Activated CD4-positive, alpha-beta T cell treated with anti-CD3 and anti-CD28 coated beads for 1 hour (primary cell): ENCODE results near the gene THEM4.
"Not testable (repeated sequence)": the region's sequence is repeated elsewhere in the genome, so short reads cannot be mapped to it uniquely, and the experiment has no call there.

Experiments used
- DNase-seq: peaks from one replicate; pipeline ENCODE4 v3.0.0-alpha.2; 2020

Gene THEM4

GRCh38 chr1:151892190-151892589 lies 17.1 kb downstream of the THEM4 start:
- DNase-seq = no peak

DNA sequence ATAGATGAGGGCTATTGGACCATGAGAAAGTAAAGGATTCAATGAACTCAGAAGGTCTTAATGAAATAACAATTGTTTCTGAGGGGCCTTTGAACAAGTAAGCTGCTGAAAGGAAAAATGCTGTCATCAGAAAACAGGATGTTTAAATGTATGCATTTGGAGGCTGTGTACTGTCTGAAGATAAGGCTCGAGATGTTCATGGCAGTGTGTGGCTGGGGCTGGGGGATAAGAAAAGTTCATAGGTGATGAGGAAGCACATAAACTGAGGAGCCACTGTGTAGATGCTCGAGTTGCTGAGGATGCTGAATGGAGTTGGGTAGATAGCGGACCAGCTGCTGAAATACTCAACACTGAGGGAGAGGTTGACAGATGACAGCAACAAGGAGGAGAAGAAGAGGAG lies 17.8 kb downstream of the THEM4 start:
- no peak for DNase-seq

GRCh38 chr1:151888972-151889570 lies 20.2 kb downstream of the THEM4 start:
- no peak for DNase-seq

GRCh38 chr1:151887028-151887427 lies 22.3 kb downstream of the THEM4 start:
- no peak for DNase-seq

- no peak for DNase-seq
Observed at GRCh38 chr1:151885479-151885878, 23.8 kb downstream of the THEM4 start.

DNA sequence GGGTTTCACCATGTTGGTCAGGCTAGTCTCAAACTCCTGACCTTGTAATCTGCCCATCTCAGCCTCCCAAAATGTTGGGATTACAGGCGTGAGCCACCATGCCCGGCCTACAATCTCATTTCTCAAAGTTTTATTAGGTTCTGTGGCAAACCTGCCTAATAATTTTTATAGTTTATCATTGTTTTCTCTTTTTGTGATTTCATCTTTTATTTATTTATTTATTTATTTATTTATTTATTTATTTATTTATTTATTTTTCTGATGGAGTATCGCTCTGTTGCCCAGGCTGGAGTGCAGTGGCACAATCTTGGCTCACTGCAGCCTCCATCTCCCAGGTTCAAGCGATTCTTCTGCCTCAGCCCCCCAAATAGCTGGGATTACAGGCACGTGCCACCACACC lies 24.4 kb downstream of the THEM4 start:
- DNase-seq = not testable (repeated sequence)

- DNase-seq = not testable (repeated sequence)
Observed at GRCh38 chr1:151884445-151884844, 24.9 kb downstream of the THEM4 start.

- not testable (repeated sequence) for DNase-seq
Observed at GRCh38 chr1:151883898-151884297, 25.4 kb downstream of the THEM4 start.

DNA sequence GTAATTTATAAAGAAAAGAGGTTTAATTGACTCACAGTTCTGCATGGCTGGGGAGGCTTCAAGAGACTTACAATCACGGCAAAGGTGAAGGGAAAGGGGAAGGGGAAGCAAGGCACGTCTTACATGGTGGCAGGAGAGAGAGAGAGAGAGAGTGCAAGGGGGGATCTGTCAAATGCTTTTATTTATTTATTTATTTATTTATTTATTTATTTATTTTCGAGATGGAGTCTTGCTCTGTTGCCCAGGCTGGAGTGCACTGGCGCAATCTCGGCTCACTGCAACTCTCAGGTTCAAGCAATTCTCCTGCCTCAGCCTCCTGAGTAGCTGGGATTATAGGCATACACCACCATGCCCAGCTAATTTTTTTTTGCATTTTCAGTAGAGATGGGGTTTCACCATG lies 26.4 kb downstream of the THEM4 start:
- not testable (repeated sequence) for DNase-seq

DNA sequence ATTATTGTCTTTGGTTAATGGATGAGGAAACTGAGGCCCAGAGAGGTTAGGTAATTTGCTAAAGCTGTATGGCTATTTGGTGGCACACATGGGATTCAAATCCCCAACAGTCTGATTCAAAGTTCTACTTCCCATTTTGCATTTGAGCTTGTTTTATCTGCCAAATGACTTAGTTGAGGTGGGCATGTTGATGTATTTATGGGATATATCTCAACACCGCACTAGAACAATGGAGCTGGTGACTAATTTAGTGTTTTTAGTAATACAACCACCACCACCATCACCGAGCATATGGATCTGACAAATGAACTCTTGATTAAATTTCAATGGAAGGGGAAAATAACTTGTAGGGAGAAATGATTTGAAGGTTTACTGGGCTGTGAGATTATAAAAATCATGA lies 26.8 kb downstream of the THEM4 start:
- no peak for DNase-seq

DNA sequence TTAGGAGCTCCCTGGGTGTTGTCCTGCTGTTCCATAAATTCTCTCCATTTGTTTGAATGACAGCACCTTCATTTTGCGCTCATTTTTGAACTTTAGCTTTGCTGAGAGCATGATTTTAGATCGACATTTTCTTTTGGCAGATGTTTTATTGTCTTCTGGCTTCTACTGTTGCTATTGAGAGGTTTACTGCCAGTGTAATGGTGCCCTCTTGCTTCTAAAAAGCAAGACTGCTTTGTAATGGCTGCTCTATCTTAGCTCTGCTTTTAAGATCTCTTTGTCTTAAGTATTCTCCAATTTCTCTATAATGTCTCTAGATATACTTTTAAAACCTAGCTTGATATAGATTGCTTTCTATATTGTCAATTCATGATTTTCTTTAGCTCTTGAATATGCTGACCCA lies 27.8 kb downstream of the THEM4 start:
- no peak for DNase-seq

DNA sequence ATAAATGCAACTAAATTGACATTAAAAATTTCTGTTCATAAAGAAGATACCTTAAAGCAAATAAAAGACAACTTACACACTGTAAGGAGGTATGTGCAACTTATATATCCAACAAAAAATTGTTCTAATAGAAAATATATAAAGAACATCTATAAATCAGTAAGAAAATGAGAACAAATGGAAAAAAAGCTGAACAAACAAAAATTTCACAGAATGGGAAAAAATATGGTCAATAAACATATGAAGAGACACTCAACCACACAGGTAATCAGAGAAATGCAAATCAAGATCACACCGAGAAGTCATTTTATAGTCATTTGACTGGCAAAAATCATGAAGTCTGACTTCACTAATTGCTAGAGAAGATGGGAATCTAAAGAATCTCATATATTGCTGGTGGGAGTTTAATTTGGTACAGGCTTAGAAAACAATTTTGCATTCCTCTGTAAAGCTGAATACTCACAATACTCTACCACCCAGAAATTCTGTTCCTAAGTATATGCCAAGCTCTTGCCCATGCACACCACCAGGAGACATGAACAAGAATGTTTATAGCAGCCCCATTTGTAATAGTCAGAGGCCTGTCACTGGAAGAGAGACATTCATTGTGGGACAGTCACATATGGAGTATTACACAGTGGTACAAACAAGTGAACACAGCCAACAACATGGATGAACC lies 33.8 kb downstream of the THEM4 start:
- no peak for DNase-seq

- not testable (repeated sequence) for DNase-seq
Observed at GRCh38 chr1:151872776-151873175, 36.5 kb downstream of the THEM4 start.

DNA sequence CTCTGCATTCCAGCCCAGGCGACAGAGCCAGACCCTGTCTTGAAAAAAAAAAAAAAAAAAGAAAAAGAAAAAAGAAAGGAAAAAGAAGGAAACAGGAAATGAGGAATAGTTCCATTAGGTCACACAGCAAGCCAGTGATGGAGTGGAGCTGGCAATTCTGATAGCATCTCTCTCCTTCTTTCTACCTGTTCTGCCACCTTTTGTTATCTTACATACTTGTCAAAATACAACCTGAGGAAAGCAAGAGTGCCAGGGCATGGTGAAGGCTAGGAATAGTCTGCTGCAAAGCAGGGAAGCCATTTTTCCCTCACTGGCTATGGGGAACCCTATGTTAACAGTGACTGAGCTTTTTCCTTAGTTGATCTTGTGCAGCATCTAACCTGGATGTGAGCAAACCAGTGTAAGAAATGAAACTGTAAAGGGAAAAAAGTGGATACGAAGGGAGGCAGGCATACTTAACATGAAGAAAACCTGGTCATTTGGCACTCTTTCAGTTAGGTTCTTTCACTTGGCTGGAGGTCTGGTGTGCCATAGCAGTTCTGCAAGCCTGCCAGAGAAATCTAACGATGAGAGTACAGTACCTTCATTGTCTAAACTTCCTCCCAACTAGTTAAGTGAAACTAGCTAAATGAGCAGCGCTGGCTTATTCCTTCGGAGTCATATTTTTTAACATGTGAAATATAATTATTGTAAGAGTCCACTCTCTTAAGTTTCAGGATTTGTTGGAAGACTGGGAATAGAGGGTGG lies 37.9 kb downstream of the THEM4 start:
- DNase-seq = no peak

GRCh38 chr1:151868486-151868885 lies 40.8 kb downstream of the THEM4 start:
- no peak for DNase-seq

DNA sequence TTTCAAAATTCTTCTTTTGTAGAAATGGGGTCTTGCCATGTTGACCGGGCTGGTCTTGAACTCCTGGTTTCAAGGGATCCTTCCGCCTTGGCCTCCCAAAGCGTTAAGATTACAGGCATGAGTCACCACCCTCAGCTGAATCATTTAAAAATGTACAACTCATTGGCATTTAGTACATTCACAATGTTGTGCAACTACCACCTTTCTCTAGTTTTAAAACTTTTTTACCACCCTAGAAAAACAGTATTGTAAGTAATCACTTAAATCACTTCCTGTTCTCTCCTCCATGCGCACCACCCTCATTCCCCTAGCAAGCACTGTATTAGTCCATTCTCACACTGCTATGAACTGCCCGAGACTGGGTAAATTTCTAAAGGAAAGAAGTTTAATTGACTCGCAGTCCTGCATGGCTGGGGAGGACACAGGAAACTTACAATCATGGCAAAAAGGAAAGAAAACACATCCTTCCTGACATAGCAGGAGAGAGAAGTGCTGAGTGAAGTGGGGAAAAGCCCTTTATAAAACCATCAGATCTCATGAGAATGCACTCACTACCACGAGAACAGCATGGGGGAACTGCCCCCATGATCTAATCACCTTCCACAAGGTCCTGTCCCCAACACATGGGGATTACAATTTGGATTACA lies 41.4 kb downstream of the THEM4 start:
- no peak for DNase-seq

DNA sequence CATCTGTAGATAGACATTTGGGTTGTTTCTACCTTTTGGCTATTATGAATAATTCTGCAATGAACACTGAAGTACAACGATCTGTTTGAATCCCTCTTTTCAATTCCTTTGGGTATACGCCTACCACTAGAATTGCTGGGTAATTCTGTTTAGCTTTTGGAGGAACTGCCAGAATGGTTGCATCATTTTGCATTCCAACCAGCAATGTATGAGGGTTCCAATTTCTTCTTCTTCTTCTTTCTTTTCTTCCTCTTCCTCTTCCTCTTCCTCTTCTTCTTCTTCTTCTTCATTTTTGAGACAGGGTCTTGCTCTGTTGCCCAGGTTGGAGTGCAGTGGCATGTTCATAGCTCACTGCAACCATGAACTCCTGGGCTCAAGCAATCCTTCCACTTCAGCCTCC lies 42.0 kb downstream of the THEM4 start:
- no peak for DNase-seq

GRCh38 chr1:151864411-151864810 lies 44.9 kb downstream of the THEM4 start:
- DNase-seq = no peak

DNA sequence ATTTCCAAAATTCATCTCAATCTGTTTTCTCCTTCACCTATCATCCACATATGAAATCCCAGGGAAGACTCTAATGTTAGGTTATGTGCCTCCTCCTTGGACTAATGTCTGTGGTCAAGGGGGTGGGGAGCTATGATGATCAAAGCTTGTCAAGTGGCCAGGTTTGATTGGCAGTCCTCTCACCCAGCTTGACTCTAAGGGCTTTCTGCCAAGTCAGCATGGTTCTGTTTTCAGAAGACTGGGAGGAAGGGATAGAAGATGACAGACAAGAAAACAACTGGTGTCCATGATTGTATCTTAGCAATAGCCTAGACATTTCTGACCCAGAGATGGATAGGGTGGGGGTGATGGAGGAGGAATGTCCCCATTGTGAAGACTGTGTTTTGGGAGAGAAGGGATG lies 46.7 kb downstream of the THEM4 start:
- no peak for DNase-seq

DNA sequence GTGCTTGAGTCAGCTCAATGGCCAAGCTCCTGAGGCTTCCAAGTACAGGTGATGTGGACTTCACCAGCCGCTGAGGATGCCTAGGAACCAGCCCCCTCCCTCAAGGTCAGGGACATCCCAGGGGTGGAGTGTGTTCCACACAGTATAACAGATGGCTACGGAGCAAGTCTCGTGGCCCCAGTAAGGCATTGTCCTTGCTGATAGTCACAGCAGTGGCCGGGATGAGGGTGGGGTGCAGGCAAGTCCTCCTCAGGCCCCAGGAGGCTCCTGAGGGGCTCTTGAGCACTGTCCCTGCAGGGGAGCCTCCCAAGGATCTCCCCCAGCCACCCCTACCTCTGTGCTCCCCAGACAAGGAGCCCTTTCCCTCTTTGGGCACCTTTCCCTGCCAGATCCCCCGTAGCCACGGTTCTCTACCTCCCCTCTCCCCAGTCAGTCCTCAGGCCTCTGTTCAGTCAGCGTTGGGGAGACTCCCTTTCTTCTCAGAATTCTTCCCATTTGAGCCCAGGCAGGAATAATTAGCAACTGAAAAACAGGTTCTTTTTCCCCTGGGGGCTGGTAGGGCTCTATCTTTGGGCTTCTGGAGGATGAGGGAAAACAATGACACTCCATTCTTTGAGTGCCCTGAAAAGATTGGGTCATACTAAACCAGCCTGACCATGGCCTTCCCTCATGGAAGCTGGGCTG lies 48.7 kb downstream of the THEM4 start:
- DNase-seq = no peak

DNA sequence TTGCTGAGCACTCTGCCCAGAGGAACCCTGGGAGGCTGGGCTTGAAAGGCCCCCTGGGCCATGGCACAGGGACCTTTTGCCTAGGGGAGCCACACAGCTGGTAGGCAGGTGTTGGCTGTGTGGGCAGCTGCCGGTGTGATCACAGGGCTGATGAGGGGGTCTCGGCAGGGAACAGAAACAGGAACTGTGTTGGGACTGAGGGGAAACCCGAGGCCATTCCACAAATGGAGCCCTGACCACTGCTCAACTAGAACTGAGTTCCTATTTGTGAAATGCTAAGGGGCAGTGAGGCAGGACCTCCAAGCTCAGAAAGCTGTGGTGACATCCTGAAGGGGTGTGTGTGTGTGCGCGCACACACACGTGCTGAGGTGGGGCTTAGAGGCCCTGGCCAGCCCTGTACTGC lies 49.4 kb downstream of the THEM4 start:
- DNase-seq = no peak

DNA sequence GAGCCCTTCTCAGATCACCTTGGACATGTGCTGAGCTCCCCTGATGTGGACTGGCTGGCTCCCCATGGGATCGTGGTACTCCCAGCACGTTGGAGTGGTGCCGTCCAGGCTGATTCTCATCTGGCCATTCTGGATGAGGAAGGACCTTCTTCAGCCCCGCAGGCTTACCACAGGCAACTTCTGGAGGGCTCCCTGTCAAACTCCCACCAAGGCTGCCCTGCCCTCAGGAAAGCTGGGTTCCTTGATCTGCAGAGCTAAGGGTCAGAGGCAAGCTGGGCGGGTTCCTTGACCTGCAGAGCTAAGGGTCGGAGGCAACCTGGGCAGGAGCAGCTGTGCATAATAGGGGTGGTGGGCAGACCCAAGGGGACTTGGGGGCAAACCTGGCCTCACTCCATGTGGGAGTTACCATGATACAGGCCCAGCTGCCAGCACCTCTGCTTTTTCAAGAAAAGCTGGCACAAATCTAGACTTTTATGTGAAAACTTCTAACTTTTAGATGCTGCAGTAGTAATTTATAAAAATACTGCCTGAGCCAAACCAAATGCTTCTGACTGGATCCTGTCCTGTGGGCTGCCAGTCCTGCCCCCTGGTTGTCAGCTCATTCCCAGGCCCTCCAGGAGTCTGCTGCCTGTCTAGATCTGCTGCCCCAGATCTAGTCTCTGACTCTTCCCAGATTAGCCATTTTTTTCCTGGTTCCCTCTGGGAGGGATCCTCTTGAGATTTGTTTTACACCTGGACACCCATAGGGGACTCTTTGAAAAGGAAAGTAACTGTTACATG lies 50.2 kb downstream of the THEM4 start:
- DNase-seq = no peak
